ENCODE data around the gene ACADVL.

- TF ChIP-seq POLR2AphosphoS5 (IDR thresholded peaks at IDR 0.05) (no peak), EP300 (IDR thresholded peaks at IDR 0.05) (no peak), POLR2A (IDR thresholded peaks at IDR 0.05; ENCODE audit: low read depth) (no peak)
- TF ChIP-seq, protein P1, sequence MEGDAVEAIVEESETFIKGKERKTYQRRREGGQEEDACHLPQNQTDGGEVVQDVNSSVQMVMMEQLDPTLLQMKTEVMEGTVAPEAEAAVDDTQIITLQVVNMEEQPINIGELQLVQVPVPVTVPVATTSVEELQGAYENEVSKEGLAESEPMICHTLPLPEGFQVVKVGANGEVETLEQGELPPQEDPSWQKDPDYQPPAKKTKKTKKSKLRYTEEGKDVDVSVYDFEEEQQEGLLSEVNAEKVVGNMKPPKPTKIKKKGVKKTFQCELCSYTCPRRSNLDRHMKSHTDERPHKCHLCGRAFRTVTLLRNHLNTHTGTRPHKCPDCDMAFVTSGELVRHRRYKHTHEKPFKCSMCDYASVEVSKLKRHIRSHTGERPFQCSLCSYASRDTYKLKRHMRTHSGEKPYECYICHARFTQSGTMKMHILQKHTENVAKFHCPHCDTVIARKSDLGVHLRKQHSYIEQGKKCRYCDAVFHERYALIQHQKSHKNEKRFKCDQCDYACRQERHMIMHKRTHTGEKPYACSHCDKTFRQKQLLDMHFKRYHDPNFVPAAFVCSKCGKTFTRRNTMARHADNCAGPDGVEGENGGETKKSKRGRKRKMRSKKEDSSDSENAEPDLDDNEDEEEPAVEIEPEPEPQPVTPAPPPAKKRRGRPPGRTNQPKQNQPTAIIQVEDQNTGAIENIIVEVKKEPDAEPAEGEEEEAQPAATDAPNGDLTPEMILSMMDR (IDR thresholded peaks at IDR 0.05): no peak
Measured at GRCh38 chr17:7229504-7229903, 9.8 kb downstream of the ACADVL start.

All from esophagus muscularis mucosa (tissue), 4 donors.